K562 (cell line): ENCODE results near the gene SYNJ2. TPM values are rescaled to one million over a fixed set of nuclear protein-coding genes. Genes with fewer than 3 reads are reported as not detected.
A peak's percentile ranks its signal among the peaks of the same experiment; 100 is the strongest.

Source experiments
- ATAC-seq: fragments of 200-7000 bp; cut with Tn5 transposase; 3 replicates; pipeline ENCODE4 v1.9.1; 2020; ENCODE audit warnings: moderate library complexity
- BruUV-seq: library from RNA; stranded (reverse); fragments of 400-500 nt; replicated peaks from 2 replicates; lab custom pipeline; 2021; lab: Mats Ljungman, UMichigan
- CTCF ChIA-PET: fragments of 300-600 bp; formaldehyde crosslinking; extraction: SDS; loops from one replicate; lab custom pipeline; 2021; ENCODE audit warnings: low intra/inter-chr PET ratio; lab: Yijun Ruan, JAX
- POLR2A ChIA-PET: fragments of 300-600, 350-650 bp; sonication (Branson Sonifier 250); formaldehyde crosslinking; extraction: SDS; loops from one replicate; lab custom pipeline; 2021; ENCODE audit warnings: antibody characterized with exemption, inconsistent platforms; lab: Yijun Ruan, JAX
- DNase-seq, 4 experiments: peaks; one replicate each; pipeline versions ENCODE4 v3.0.0 to v3.0.0-alpha.2; 2011 to 2018; ENCODE audit warnings: low spot score in 3 of 4, mixed read lengths in 3 of 4; ENCODE audit errors: extremely low read depth in 1 of 4
- FAIRE-seq: peaks from 2 replicates; lab custom pipeline; 2011; peaks lifted over from hg19 to GRCh38; lab: Jason Lieb, UNC
- H2AFZ ChIP-seq: 2 replicates; pipeline ENCODE4 v1.6.0; 2011; ENCODE audit warnings: low read depth, low read length, control low read depth, inconsistent platforms
- H3K27ac ChIP-seq: fragments of 200-600 bp; 3 replicates; pipeline ENCODE4 v1.8.0; 2011; ENCODE audit warnings: low read depth, mild to moderate bottlenecking, control low read depth, inconsistent platforms, low read length, moderate library complexity, mixed read lengths; ENCODE audit errors: extremely low read depth
- H3K27me3 ChIP-seq, 2 experiments: fragments of 300-600 bp in 1 of 2; 2 replicates in 1 of 2; 3 replicates in 1 of 2; pipeline versions ENCODE4 v1.6.0 to v1.8.0; 2011; ENCODE audit warnings: inconsistent platforms in 2 of 2, low read length in 2 of 2, mild to moderate bottlenecking in 1 of 2, mixed read lengths in 1 of 2, moderate library complexity in 1 of 2; ENCODE audit not compliant: control insufficient read depth in 2 of 2, insufficient read depth in 2 of 2
- H3K36me3 ChIP-seq: fragments of 300-600 bp; 3 replicates; pipeline ENCODE4 v1.8.0; 2011; ENCODE audit warnings: mild to moderate bottlenecking, low read length, inconsistent platforms; ENCODE audit not compliant: control insufficient read depth, insufficient read depth
- H3K4me1 ChIP-seq, 2 experiments: fragments of 200-600 bp in 1 of 2; replicated peaks in 1 of 2; 2 replicates in 1 of 2; 3 replicates in 1 of 2; pipeline versions ENCODE4 v1.5.1 to v1.8.0; 2011; ENCODE audit warnings: inconsistent platforms in 2 of 2, low read length in 2 of 2, mild to moderate bottlenecking in 1 of 2, mixed read lengths in 1 of 2, moderate library complexity in 1 of 2; ENCODE audit not compliant: control insufficient read depth in 2 of 2, insufficient read depth in 2 of 2
- H3K4me2 ChIP-seq: 2 replicates; pipeline ENCODE4 v1.6.1; 2011; ENCODE audit warnings: low read length, control low read depth, inconsistent platforms, mixed read lengths; ENCODE audit not compliant: insufficient read depth
- H3K4me3 ChIP-seq: fragments of 200-600 bp; sonication (generic), shearing (Covaris generic); 2 replicates; pipeline ENCODE4 v1.5.1; 2016; ENCODE audit warnings: control low read depth, inconsistent platforms
- H3K79me2 ChIP-seq: fragments of 200-600 bp; 3 replicates; pipeline ENCODE4 v1.8.0; 2011; ENCODE audit warnings: low read length, inconsistent platforms; ENCODE audit not compliant: control insufficient read depth, insufficient read depth
- H3K9ac ChIP-seq, 2 experiments: 2 replicates each; pipeline versions ENCODE4 v1.6.0 to v1.6.1; 2011; ENCODE audit warnings: low read depth in 2 of 2, low read length in 2 of 2, control low read depth in 1 of 2, inconsistent platforms in 1 of 2, mild to moderate bottlenecking in 1 of 2, mixed read lengths in 1 of 2; ENCODE audit not compliant: insufficient read depth in 1 of 2
- H3K9me1 ChIP-seq: one replicate; pipeline ENCODE4 v1.6.0; 2011; ENCODE audit warnings: inconsistent platforms, mild to moderate bottlenecking, low read length, moderate library complexity; ENCODE audit not compliant: control insufficient read depth, insufficient read depth
- H3K9me3 ChIP-seq: replicated peaks from 2 replicates; pipeline ENCODE4 v1.5.1; 2011; ENCODE audit warnings: low read depth, low read length, inconsistent platforms; ENCODE audit not compliant: control insufficient read depth, insufficient read depth
- H4K20me1 ChIP-seq: replicated peaks from 2 replicates; pipeline ENCODE4 v1.6.1; 2011; ENCODE audit warnings: low read length, inconsistent platforms, mixed read lengths; ENCODE audit not compliant: control insufficient read depth, insufficient read depth
- CEBPB ChIP-seq: fragments of 450-650 bp; IDR thresholded peaks from 2 replicates; pipeline ENCODE4 v1.6.1; 2016; ENCODE audit warnings: missing genetic modification characterization, missing compliant biosample characterization
- CEBPG ChIP-seq, 3 experiments: fragments of 200-800 bp in 1 of 3; sonication (Bioruptor generic) in 1 of 3; sonication (generic) in 1 of 3; formaldehyde crosslinking in 1 of 3; IDR thresholded peaks in 2 of 3; conservative IDR thresholded peaks in 1 of 3; 2 replicates each; pipeline versions ENCODE4 v1.6.1 to v1.8.0; 2016 to 2022; ENCODE audit warnings: missing compliant biosample characterization in 2 of 3, missing genetic modification characterization in 2 of 3, mild to moderate bottlenecking in 1 of 3, missing genetic modification reagents in 1 of 3
- CTCFL ChIP-seq: IDR thresholded peaks from 2 replicates; pipeline ENCODE4 v1.6.1; 2011; ENCODE audit warnings: borderline replicate concordance, low read depth, mild to moderate bottlenecking, moderate library complexity, low read length; ENCODE audit not compliant: insufficient read depth, poor library complexity, severe bottlenecking
- RAD51 ChIP-seq: fragments of 450-650 bp; IDR thresholded peaks from 2 replicates; pipeline ENCODE4 v1.7.1; 2016; ENCODE audit warnings: low read depth, mild to moderate bottlenecking, borderline replicate concordance
- WGBS: fragments of 100-300 bp; shearing (Covaris generic); methylation state at CpG from one replicate; pipeline ENCODE4 v1.1.6; 2016; ENCODE audit warnings: low coverage, mixed read lengths; ENCODE audit not compliant: insufficient coverage; ENCODE audit errors: missing lambda C conversion rate; 5-methylcytosine and 5-hydroxymethylcytosine counted together
- in situ Hi-C: fragments of 300-500 bp; cut with MboI; formaldehyde crosslinking; loops from 4 replicates; pipeline ENCODE4 v1.15.0; 2018; ENCODE audit warnings: inconsistent platforms, mixed read lengths
- intact Hi-C: fragments of 100-400 bp; cut with micrococcal nuclease; formaldehyde crosslinking; loops from 2 replicates; pipeline ENCODE4 v1.14.2; 2022
- polyA plus RNA-seq, 8 experiments: library from polyadenylated mRNA; depleted of rRNA in 4 of 8; stranded (reverse) in 5 of 8; unstranded in 3 of 8; fragments of >200 nt; fragmentation: Nextera tagmentation in 2 of 8; fragmentation: Illumina TruSeq in 1 of 8; extraction: Ambion mirVana in 2 of 8; extraction: Trizol in 1 of 8; gene quantifications; 2 replicates each; pipeline versions ENCODE4 v1.2.1 to v1.2.3, GENCODE V29; 2011 to 2014; ENCODE audit warnings: inconsistent platforms in 1 of 8, missing spikeins in 1 of 8
- total RNA-seq, 7 experiments: library from RNA; depleted of rRNA in 6 of 7; stranded (reverse); fragments of >200 nt in 6 of 7; fragmentation: Illumina TruSeq in 2 of 7; extraction: Trizol in 2 of 7; gene quantifications; 2 replicates each; pipeline versions ENCODE4 v1.2.1 to v1.2.3, GENCODE V29; 2011 to 2021; ENCODE audit warnings: low replicate concordance in 1 of 7

Gene SYNJ2
- total and polyA plus RNA-seq, 9 of the 15 experiments (the other 6 are each of a cell fraction or from before 2014, with no cell fraction given), result 3.0 to 27.7 (median 17.8) TPM

- Histone ChIP-seq H4K20me1 (no peaks in the 10 kb centered on the region), H2AFZ (no peak overlapping the region), H3K36me3 (no peaks in the 10 kb centered on the region), H3K9ac (no peak overlapping the region), H3K79me2 (no peaks in the 10 kb centered on the region), H3K4me3 (no peak overlapping the region), H3K9me3 (no peaks in the 10 kb centered on the region), H3K27ac (no peak overlapping the region), H3K27me3 (no peaks in the 10 kb centered on the region), H3K4me2 (no peak overlapping the region), H3K9me1 (no peaks in the 10 kb centered on the region)
- intact Hi-C loops, result no loop called here
- FAIRE-seq (no peak), DNase-seq (no peak), ATAC-seq (no peak)
- ChIA-PET POLR2A (no interaction called here), CTCF (no interaction called here)
- WGBS, result 59% methylated on average over 2 of the region's 2 CpGs
- TF ChIP-seq RAD51 (no peak), CEBPB (peak; percentile 87), CEBPG (CRISPR knock-in tag; IDR thresholded peaks at IDR 0.05) (no peak), CEBPG (tag; conservative IDR thresholded peaks at IDR 0.05 in 1 of 2, IDR thresholded peaks at IDR 0.05 in 1 of 2) (peak; percentile 51 to 75; a peak in 3 of 4 replicates), CTCFL (no peak)
- TF ChIP-seq, all 486 proteins: peak for 2
- in situ Hi-C loops, result no loop called here
- BruUV-seq, result no TSS peak
- H3K4me1 ChIP-seq, result no peaks in the 10 kb centered on the region
Observed at GRCh38 chr6:158104696-158105095, 123.0 kb downstream of the SYNJ2 start.
